Endodermal cell (in vitro differentiated cells): Measurements from ENCODE around the gene PRUNE1. TPM values are rescaled to one million over a fixed set of nuclear protein-coding genes. Genes with fewer than 3 reads are reported as not detected.

Source experiments
- DNase-seq: peaks from one replicate; pipeline ENCODE4 v3.0.0-alpha.2; 2017
- H3K27ac ChIP-seq: 2 replicates; pipeline ENCODE4 v1.5.1; 2013; ENCODE audit warnings: mild to moderate bottlenecking, low read depth, low read length, moderate library complexity
- H3K27me3 ChIP-seq: 2 replicates; pipeline ENCODE4 v1.6.1; 2013; ENCODE audit warnings: mild to moderate bottlenecking, low read length, moderate library complexity; ENCODE audit not compliant: insufficient read depth, control insufficient read depth, poor library complexity, severe bottlenecking
- H3K36me3 ChIP-seq: 2 replicates; pipeline ENCODE4 v1.7.0; 2013; ENCODE audit warnings: mild to moderate bottlenecking, low read length, moderate library complexity; ENCODE audit not compliant: control insufficient read depth, insufficient read depth
- H3K4me1 ChIP-seq: one replicate; pipeline ENCODE4 v1.7.0; 2013; ENCODE audit warnings: low read length; ENCODE audit not compliant: control insufficient read depth, insufficient read depth
- H3K4me3 ChIP-seq: 2 replicates; pipeline ENCODE4 v1.5.1; 2013; ENCODE audit warnings: mild to moderate bottlenecking, low read length, moderate library complexity
- H3K9ac ChIP-seq: 2 replicates; pipeline ENCODE4 v1.6.1; 2013; ENCODE audit warnings: mild to moderate bottlenecking, low read length, moderate library complexity; ENCODE audit not compliant: poor library complexity, severe bottlenecking; ENCODE audit errors: extremely low read depth
- H3K9me3 ChIP-seq: 2 replicates; pipeline ENCODE4 v1.6.1; 2013; ENCODE audit warnings: mild to moderate bottlenecking, low read length, moderate library complexity; ENCODE audit not compliant: control insufficient read depth
- H3K27ac Mint-ChIP-seq: 2 replicates; pipeline ENCODE4 v1.8.0; 2020; ENCODE audit warnings: mixed read lengths
- H3K27me3 Mint-ChIP-seq: 2 replicates; pipeline ENCODE4 v1.8.0; 2021; ENCODE audit warnings: mild to moderate bottlenecking, mixed read lengths; ENCODE audit not compliant: insufficient read depth
- H3K36me3 Mint-ChIP-seq: 2 replicates; pipeline ENCODE4 v1.8.0; 2020; ENCODE audit warnings: low read depth, mixed read lengths
- H3K4me1 Mint-ChIP-seq: 2 replicates; pipeline ENCODE4 v1.8.0; 2020; ENCODE audit warnings: mixed read lengths
- H3K4me3 Mint-ChIP-seq: 2 replicates; pipeline ENCODE4 v1.8.0; 2020; ENCODE audit warnings: mild to moderate bottlenecking, moderate library complexity, mixed read lengths
- H3K9me3 Mint-ChIP-seq: 2 replicates; pipeline ENCODE4 v1.8.0; 2020; ENCODE audit warnings: mild to moderate bottlenecking, mixed read lengths
- CTCF ChIP-seq: fragments of 200-600 bp; sonication (generic); conservative IDR thresholded peaks from 2 replicates; pipeline ENCODE4 v1.5.0; 2021; ENCODE audit warnings: antibody characterized with exemption, mild to moderate bottlenecking
- WGBS, 2 experiments: methylation state at CpG; one replicate each; pipeline versions ENCODE4 v1.1.5 to v1.1.7; 2013; ENCODE audit warnings: missing lambda C conversion rate in 2 of 2, mixed read lengths in 1 of 2; ENCODE audit not compliant: insufficient coverage in 1 of 2, insufficient read length in 1 of 2; 5-methylcytosine and 5-hydroxymethylcytosine counted together
- total RNA-seq, 2 donors: library from RNA; stranded (reverse); fragmentation: NEBNext Ultra II Directional in 1 of 2; extraction: Animal tissue kit (Norgen Biotek cat#: 25700) in 1 of 2; gene quantifications; 2 replicates in 1 of 2; 3 replicates in 1 of 2; pipeline ENCODE4 v1.2.1, GENCODE V29; 2021

Gene PRUNE1
- total RNA-seq, 2 donors from 2014 or later = 23.8 to 29.3 TPM

GRCh38 chr1:151035167-151035566 lies 26.9 kb downstream of the PRUNE1 start:
- H3K27ac ChIP-seq = no peak overlapping the region
- Mint-ChIP-seq H3K4me1 (peaks cover 4% of the 10 kb centered on the region), H3K9me3 (no peaks in the 10 kb centered on the region), H3K27me3 (no peaks in the 10 kb centered on the region), H3K4me3 (no peak overlapping the region), H3K36me3 (peaks cover 31% of the 10 kb centered on the region), H3K27ac (no peak overlapping the region)
- TF ChIP-seq CTCF = no peak
- 82 to 95% methylated on average over 2 of the region's 3 CpGs for WGBS, 2 experiments
- H3K4me3 ChIP-seq = no peak overlapping the region
- no peaks in the 10 kb centered on the region for H3K4me1 ChIP-seq
- H3K9ac ChIP-seq = no peak overlapping the region
- no peak for DNase-seq
- no peaks in the 10 kb centered on the region for H3K27me3 ChIP-seq
- H3K9me3 ChIP-seq = no peaks in the 10 kb centered on the region
- H3K36me3 ChIP-seq = peaks cover 7% of the 10 kb centered on the region

- WGBS, 2 experiments = 0% methylated on average over 1 of the region's 2 CpGs; no CpG with 5 or more reads in 1 of the 2 experiments
- TF ChIP-seq CTCF = no peak
- Histone ChIP-seq H3K9me3 (no peaks in the 10 kb centered on the region), H3K27ac (no peak within 1 kb of the TSS), H3K4me1 (no peaks in the 10 kb centered on the region), H3K36me3 (peaks cover 7% of the 10 kb centered on the region), H3K27me3 (no peaks in the 10 kb centered on the region), H3K9ac (no peak within 1 kb of the TSS), H3K4me3 (no peak within 1 kb of the TSS)
- no peak within 1 kb of the TSS for H3K27ac Mint-ChIP-seq
- H3K36me3 Mint-ChIP-seq = peaks cover 26% of the 10 kb centered on the region
- no peak for DNase-seq
- no peaks in the 10 kb centered on the region for H3K27me3 Mint-ChIP-seq
- H3K4me1 Mint-ChIP-seq = peaks cover 4% of the 10 kb centered on the region
- H3K4me3 Mint-ChIP-seq = no peak within 1 kb of the TSS
- H3K9me3 Mint-ChIP-seq = no peaks in the 10 kb centered on the region
Measured at GRCh38 chr1:151036356-151036755, 28.1 kb downstream of the PRUNE1 start, which contains the start of gene BNIPL. Gene BNIPL (plus strand): TSS chr1:151036586. CDS start chr1:151036726, 140 bp downstream.

DNA sequence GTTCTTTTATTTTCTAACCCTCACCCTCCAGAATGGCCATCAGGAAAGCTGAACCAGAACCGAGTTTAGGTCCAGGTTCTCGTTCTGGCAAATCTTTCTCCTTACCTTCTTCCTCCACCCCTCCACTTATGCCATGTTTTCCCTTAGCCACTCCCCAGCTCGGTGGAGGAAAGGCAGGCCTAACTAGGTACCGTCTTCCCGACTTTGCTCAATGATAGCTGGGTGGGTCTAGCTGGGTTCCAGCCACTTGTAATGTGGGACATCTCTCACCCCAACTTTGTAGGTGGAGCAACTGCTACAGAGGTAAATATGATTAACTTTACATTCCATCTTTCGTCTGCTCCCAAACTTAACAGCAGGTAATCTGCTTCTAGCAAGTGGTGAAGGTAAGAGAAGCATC lies 28.8 kb downstream of the PRUNE1 start:
- Histone ChIP-seq H3K4me1 (no peaks in the 10 kb centered on the region), H3K9ac (no peak overlapping the region), H3K27me3 (no peaks in the 10 kb centered on the region), H3K36me3 (peaks cover 7% of the 10 kb centered on the region), H3K4me3 (no peak overlapping the region), H3K9me3 (no peaks in the 10 kb centered on the region), H3K27ac (no peak overlapping the region)
- H3K36me3 Mint-ChIP-seq = peaks cover 23% of the 10 kb centered on the region
- TF ChIP-seq CTCF = no peak
- H3K4me3 Mint-ChIP-seq = no peak overlapping the region
- H3K4me1 Mint-ChIP-seq = peaks cover 4% of the 10 kb centered on the region
- no peak overlapping the region for H3K27ac Mint-ChIP-seq
- no peaks in the 10 kb centered on the region for H3K9me3 Mint-ChIP-seq
- DNase-seq = no peak
- no peaks in the 10 kb centered on the region for H3K27me3 Mint-ChIP-seq
- 92 to 96% methylated on average over 3 to 6 of the region's 6 CpGs for WGBS, 2 experiments
